Large intestine (tissue), 3 donors: ENCODE results near the gene NOL4L. TPM values are rescaled to one million over a fixed set of nuclear protein-coding genes. Genes with fewer than 3 reads are reported as not detected.

ENCODE experiments used
- DNase-seq, 2 donors: peaks; one replicate each; pipeline versions ENCODE4 v3.0.0 to v3.0.0-alpha.2; 2013
- H3K27ac ChIP-seq: one replicate; pipeline ENCODE4 v1.5.1; 2013; ENCODE audit warnings: low read length
- H3K27me3 ChIP-seq: 2 replicates; pipeline ENCODE4 v1.6.1; 2013; ENCODE audit warnings: low read length; ENCODE audit not compliant: control insufficient read depth, insufficient read depth
- H3K36me3 ChIP-seq: 2 replicates; pipeline ENCODE4 v1.6.1; 2013; ENCODE audit warnings: low read length; ENCODE audit not compliant: control insufficient read depth, insufficient read depth
- H3K4me1 ChIP-seq: one replicate; pipeline ENCODE4 v1.6.1; 2013; ENCODE audit warnings: low read length; ENCODE audit not compliant: control insufficient read depth, insufficient read depth
- H3K4me3 ChIP-seq: one replicate; pipeline ENCODE4 v1.5.1; 2013; ENCODE audit warnings: low read length
- H3K9me3 ChIP-seq: one replicate; pipeline ENCODE4 v1.6.1; 2013; ENCODE audit warnings: mild to moderate bottlenecking, low read depth, low read length, moderate library complexity; ENCODE audit not compliant: control insufficient read depth
- WGBS: methylation state at CpG from one replicate; pipeline ENCODE4 v1.1.5; 2013; ENCODE audit warnings: low lambda C conversion rate; ENCODE audit not compliant: insufficient coverage; 5-methylcytosine and 5-hydroxymethylcytosine counted together
- polyA plus RNA-seq: library from polyadenylated mRNA; unstranded; fragments of 120-200 nt; gene quantifications from one replicate; pipeline ENCODE4 v1.2.1, GENCODE V29; 2013

The NOL4L gene
- polyA plus RNA-seq, 1 donor, result 81.7 TPM

GRCh38 chr20:32397567-32398084, 187.5 kb downstream of the NOL4L start:
- Histone ChIP-seq H3K36me3 (peaks cover 16% of the 10 kb centered on the region), H3K27me3 (no peaks in the 10 kb centered on the region), H3K27ac (no peak overlapping the region), H3K4me1 (no peaks in the 10 kb centered on the region), H3K4me3 (no peak overlapping the region), H3K9me3 (no peaks in the 10 kb centered on the region)
- WGBS, result 100% methylated on average over 4 of the region's 11 CpGs
- DNase-seq, result no peak

- H3K36me3 ChIP-seq, result peaks cover 15% of the 10 kb centered on the region
- H3K4me1 ChIP-seq, result no peaks in the 10 kb centered on the region
- no peak for DNase-seq
- no peak overlapping the region for H3K27ac ChIP-seq
- no peaks in the 10 kb centered on the region for H3K9me3 ChIP-seq
- H3K4me3 ChIP-seq, result no peak overlapping the region
- no peaks in the 10 kb centered on the region for H3K27me3 ChIP-seq
- WGBS, result no CpG with 5 or more reads among the region's 3 CpGs
Observed at GRCh38 chr20:32396646-32397160, 188.4 kb downstream of the NOL4L start.

- 92% methylated on average over 2 of the region's 3 CpGs for WGBS
- no peak for DNase-seq
Observed at GRCh38 chr20:32395066-32395465, 190.1 kb downstream of the NOL4L start.

More at GRCh38 chr20:32395066-32395465, 190.1 kb downstream of the NOL4L start:
- no peaks in the 10 kb centered on the region for H3K4me1 ChIP-seq
- no peaks in the 10 kb centered on the region for H3K9me3 ChIP-seq
- peaks cover 21% of the 10 kb centered on the region for H3K36me3 ChIP-seq
- H3K27me3 ChIP-seq, result no peaks in the 10 kb centered on the region
- H3K27ac ChIP-seq, result no peak overlapping the region
- no peak overlapping the region for H3K4me3 ChIP-seq

Other genes starting within 250 kb of the NOL4L start
- gene ASXL1, start 227.0 kb downstream of the NOL4L start, polyA plus RNA-seq, result 69.3 TPM
- gene C20orf203, start 88.6 kb upstream of the NOL4L start, polyA plus RNA-seq, result 0.07 TPM
- 40.1 TPM for gene COMMD7, start 158.1 kb upstream of the NOL4L start, polyA plus RNA-seq
- gene DNMT3B, start 177.1 kb upstream of the NOL4L start, polyA plus RNA-seq, result 2.4 TPM
- 85.1 TPM for gene MAPRE1, start 234.6 kb upstream of the NOL4L start, polyA plus RNA-seq